ENCODE measurements around the gene KCNMA1. TPM values are rescaled to one million over a fixed set of nuclear protein-coding genes. Genes with fewer than 3 reads are reported as not detected.

The KCNMA1 gene
- total RNA-seq, 1 donor from 2014 or later = 20.6 TPM

DNA sequence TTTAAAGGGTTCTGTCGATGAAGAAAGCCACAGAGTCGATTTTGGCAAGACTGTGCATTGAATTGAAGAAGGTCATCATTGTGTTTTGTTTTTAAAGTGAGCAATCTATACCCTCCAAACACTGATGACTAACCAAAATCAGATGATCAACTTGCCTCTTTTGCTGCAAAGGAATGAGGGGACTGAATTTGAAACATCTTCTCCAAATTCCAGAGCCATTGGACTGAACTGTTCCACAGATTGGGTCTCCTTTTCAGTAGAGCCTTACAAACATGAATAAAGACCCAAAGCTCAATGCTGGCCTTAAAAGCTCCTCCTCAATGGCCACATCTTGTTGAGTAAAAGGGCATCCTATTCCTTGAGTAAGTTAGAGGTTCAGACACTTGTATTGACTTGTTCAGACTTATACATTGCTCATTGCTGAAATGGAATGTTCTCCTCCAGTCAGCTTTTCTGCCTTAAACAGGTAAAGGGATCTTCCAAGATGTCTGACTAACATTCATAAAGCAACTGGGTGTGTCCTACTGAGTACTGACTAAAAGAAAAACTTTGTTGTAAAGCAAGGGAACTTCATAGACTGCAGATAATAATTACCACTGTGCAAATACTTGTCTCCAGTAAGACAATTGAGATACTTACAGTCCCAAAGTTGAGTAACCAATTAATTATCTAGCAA lies 630.6 kb downstream of the KCNMA1 start:
- no peak for DNase-seq (ENCODE audit: low spot score)

GRCh38 chr10:77005871-77006270 lies 631.7 kb downstream of the KCNMA1 start:
- no peak for DNase-seq (ENCODE audit: low spot score)

- DNase-seq (ENCODE audit: low spot score) = no peak
Measured at GRCh38 chr10:77004917-77005564, 632.6 kb downstream of the KCNMA1 start.

DNA sequence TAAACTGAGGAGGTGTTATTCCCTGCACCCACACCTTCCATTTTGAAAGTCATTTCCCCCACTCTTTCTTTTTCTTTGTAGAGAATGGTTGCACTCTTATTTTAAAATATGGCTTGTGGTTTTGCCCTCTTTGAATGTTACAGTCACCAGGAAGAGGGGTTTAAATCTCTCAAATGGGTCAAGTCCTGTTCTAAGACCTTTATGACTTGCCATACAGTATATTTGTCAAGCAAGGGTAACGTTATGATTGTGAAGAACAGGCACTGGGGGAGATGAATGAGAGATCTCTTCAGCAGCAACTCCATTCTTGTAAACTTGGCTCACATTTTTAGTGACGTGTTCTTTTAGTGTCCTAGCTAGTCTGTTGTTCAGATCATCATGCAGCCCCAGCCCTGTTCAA lies 634.7 kb downstream of the KCNMA1 start:
- no peak for DNase-seq (ENCODE audit: low spot score)

GRCh38 chr10:77001206-77001605 lies 636.4 kb downstream of the KCNMA1 start:
- DNase-seq (ENCODE audit: low spot score) = no peak

DNA sequence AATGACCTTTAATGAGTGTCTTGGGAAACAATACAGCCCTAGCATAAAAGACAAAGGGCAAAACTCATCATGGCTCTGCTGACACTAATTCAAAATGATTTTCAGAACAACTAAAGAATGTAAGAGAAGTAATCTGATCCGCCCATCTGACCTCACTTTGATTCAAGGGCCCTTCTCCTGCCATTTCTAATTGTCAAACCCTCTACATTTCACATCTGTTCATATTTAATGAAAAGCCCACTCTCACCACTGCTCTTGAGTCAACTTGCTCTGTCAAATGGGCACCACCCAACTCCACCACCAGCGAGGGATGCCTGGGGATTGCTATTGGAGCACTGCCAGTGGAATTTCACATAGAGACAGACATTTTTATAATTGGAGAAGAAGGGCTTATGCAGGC lies 639.2 kb downstream of the KCNMA1 start:
- DNase-seq (ENCODE audit: low spot score) = no peak

GRCh38 chr10:76997631-76998030 lies 640.0 kb downstream of the KCNMA1 start:
- no peak for DNase-seq (ENCODE audit: low spot score)

GRCh38 chr10:76995023-76995422 lies 642.6 kb downstream of the KCNMA1 start:
- no peak for DNase-seq (ENCODE audit: low spot score)

DNA sequence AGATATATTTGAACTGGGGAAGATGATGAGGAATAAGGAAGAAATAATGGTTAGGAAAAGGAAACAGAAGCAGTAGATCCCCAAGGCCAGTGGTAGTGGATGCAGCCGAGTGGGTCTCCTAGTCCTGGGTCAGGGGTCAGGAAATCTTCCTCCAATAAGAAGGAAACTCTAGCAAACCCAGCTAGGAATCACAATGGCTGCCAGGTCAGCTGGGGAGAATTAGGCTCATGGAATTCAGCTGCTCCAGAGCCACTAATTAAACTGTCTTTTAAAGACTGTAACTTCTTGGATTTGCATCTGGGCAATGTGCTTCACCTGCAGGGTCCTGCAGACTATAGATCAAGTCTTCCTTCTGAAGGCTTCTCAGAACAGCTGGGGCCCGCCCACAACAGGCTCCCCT lies 644.4 kb downstream of the KCNMA1 start:
- no peak for DNase-seq (ENCODE audit: low spot score)

DNA sequence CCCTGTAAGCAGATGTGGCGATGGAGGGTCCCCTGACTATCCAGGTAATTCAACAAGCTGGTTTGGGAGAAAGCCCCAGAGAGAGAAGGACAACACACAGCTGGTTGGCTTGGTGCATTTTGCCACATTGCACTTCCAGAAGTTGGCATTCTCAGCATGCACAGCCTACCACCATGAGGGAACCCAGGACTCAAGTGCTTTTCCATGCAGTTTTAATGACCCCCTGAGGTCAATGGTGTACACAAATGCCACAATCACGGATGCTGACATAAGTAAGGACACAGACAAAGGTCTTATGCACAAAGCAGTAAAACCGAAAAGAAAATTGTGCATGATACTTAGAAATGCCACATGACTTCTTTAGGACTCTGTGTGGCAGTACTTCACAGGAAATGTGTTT lies 645.1 kb downstream of the KCNMA1 start:
- no peak for DNase-seq (ENCODE audit: low spot score)

DNA sequence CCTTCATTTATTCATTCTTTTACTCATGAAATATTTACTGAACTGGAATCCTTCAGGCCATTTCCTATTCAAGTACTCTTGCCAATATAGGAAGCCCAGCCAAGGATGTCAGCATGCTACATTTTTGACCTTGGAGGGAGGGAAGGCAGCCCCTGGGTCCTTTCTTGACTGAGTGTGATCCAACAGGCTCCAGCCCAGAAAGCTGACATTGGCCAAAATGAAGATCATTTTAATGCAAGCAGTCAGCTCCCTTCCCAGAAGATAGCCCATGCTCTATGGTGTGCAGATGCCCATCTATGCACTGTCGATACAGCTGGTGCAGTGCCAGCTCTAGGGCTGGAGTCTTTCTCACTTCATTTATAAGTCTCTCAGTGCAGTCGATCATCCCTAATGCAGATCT lies 646.0 kb downstream of the KCNMA1 start:
- no peak for DNase-seq (ENCODE audit: low spot score)

DNA sequence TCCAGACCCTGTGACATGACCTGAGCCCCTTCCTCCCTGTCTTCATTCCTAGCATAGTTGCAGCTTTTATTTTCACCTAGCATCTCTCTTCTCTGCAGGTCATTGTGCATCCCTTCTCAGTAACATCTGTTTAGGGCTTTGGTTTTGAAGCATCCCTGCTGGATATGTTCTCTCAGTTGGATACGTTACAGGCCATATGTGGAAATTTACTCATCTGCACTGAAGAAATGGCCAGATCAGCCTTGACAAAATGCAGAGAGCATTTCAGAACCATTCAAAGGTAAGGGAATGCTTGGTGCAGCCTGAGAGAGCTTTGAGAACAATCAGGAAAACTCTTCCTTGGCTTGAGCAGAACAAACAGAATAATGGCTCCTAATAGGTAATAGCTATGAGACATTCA lies 647.0 kb downstream of the KCNMA1 start:
- no peak for DNase-seq (ENCODE audit: low spot score)

- DNase-seq (ENCODE audit: low spot score) = no peak
Measured at GRCh38 chr10:76984559-76985443, 652.8 kb downstream of the KCNMA1 start.

- DNase-seq (ENCODE audit: low spot score) = no peak
Measured at GRCh38 chr10:76983624-76984023, 654.0 kb downstream of the KCNMA1 start.

GRCh38 chr10:76982671-76983070 lies 654.9 kb downstream of the KCNMA1 start:
- DNase-seq (ENCODE audit: low spot score) = no peak

- DNase-seq (ENCODE audit: low spot score) = no peak
Measured at GRCh38 chr10:76981251-76981650, 656.4 kb downstream of the KCNMA1 start.

DNA sequence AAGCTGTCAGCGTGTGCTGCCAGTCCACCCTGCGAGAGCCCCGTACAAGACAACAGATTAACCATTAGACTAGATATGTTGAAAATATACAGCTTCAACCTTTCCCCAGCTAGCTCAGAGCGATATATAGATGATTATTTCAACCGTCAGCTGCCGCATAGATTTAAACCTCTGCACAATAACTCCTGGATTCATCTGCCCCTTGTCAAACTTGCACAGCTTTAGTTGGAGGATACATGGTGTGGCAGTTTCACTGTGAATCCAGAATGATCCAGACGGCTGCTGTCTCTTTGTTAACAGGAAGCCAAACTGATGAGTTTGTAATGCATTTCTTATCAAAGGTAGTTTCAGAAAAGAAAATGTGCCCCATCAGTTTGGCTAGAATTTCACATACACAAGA lies 659.7 kb downstream of the KCNMA1 start:
- DNase-seq (ENCODE audit: low spot score) = no peak

- DNase-seq (ENCODE audit: low spot score) = no peak
Measured at GRCh38 chr10:76977046-76977445, 660.6 kb downstream of the KCNMA1 start.

GRCh38 chr10:76976142-76976541 lies 661.5 kb downstream of the KCNMA1 start:
- DNase-seq (ENCODE audit: low spot score) = no peak

DNA sequence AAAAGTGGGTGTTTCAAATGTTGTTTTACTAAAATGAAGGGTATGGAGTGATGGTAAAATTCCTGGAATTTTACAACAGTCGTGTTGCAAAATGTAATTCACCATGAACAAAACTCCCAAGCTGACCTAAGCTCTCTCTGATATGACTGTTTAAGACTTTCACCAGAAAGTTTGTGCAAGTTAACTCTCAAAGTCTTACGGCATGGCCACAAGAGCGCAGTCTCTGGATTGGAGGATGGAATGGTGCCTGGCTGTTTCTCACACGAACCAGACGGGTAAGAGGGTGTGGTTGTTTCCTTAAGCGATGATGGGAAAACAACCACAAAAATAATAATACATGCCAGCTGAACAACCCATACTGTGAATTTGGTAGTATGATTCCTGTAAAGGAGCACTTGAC lies 662.5 kb downstream of the KCNMA1 start:
- DNase-seq (ENCODE audit: low spot score) = no peak

DNA sequence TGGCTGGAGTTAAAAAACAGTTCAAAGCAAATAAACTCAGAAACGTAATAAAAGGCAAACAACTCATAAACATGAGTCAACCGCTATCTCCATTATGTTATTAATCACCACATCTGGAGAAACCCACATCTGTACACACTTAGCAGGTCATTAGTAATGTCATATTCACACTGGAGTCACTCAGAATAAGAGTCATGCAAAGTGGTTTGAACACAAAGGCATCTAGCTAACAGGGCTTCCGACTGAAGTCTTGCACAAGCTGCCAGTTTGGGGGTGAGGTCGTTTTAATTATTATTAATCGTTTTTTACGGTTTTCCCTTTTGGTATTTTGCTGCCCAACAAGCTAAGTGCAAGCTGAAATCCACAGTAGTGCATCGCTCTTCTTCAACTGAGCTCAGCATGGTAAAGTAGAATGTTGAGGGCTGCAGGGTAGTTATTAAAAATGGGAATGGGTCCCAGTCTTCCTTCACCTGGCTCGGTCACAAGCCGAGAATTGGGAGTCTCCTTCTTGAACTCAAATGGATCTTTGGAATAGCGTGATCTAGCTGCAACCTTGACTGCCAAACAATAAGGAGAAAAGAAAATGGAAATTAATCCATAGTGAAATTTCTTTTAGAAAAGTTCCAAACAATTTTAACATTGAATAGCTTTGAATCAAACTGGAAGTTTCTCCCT lies 663.5 kb downstream of the KCNMA1 start:
- no peak for DNase-seq (ENCODE audit: low spot score)

All from mesenteric fat pad (tissue), 1 donor.